Measurements from ENCODE around the gene FAM83D. TPM values are rescaled to one million over a fixed set of nuclear protein-coding genes. Genes with fewer than 3 reads are reported as not detected.

FAM83D gene
- total RNA-seq, 1 experiment from 2014 or later: 18.4 TPM

- Mint-ChIP-seq H3K9me3 (ENCODE audit: unreplicated experiment) (no peaks in the 10 kb centered on the region), H3K27me3 (ENCODE audit: insufficient read depth, unreplicated experiment) (peaks cover 14% of the 10 kb centered on the region), H3K27ac (ENCODE audit: low read depth, unreplicated experiment) (no peak overlapping the region), H3K4me1 (ENCODE audit: insufficient read depth, unreplicated experiment) (peaks cover 10% of the 10 kb centered on the region), H3K36me3 (ENCODE audit: insufficient read depth, unreplicated experiment) (no peaks in the 10 kb centered on the region), H3K4me3 (ENCODE audit: unreplicated experiment) (no peak overlapping the region)
- ChIA-PET CTCF (interaction anchor here (0.6 to 6.6 kb wide), 65 partner anchors 7 to 1222 kb away, joined by 3 to 131 read pairs (median 5); partner anchors contain the start of genes ACTR5, DHX35 and FAM83D), POLR2A (interaction anchor here (0.8 to 1.7 kb wide), 6 partner anchors 10 to 144 kb away, joined by 3 to 5 read pairs (median 4); partner anchors contain the start of genes ACTR5 and FAM83D)
- intact Hi-C loops (cut with micrococcal nuclease): no loop called here
- BruUV-seq (replicated peaks): no TSS peak
- no peak for TF ChIP-seq CTCF (IDR thresholded peaks at IDR 0.05; ENCODE audit: unreplicated experiment)
- DNase-seq (ENCODE audit: unreplicated experiment): no peak
Observed at GRCh38 chr20:38892091-38892981, 33.9 kb upstream of the FAM83D start.

GRCh38 chr20:38893056-38893564 lies 33.1 kb upstream of the FAM83D start:
- intact Hi-C loops (cut with micrococcal nuclease): loop anchor here (1.0 kb wide), 1 partner anchor 247 kb away; no protein-coding TSS in a partner anchor
- Mint-ChIP-seq H3K9me3 (ENCODE audit: unreplicated experiment) (no peaks in the 10 kb centered on the region), H3K4me1 (ENCODE audit: insufficient read depth, unreplicated experiment) (peaks cover 10% of the 10 kb centered on the region), H3K27ac (ENCODE audit: low read depth, unreplicated experiment) (no peak overlapping the region), H3K4me3 (ENCODE audit: unreplicated experiment) (peak overlapping the region; percentile 57), H3K36me3 (ENCODE audit: insufficient read depth, unreplicated experiment) (no peaks in the 10 kb centered on the region), H3K27me3 (ENCODE audit: insufficient read depth, unreplicated experiment) (peaks cover 14% of the 10 kb centered on the region)
- ChIA-PET CTCF (interaction anchor here (0.6 to 6.6 kb wide), 72 partner anchors 8 to 1221 kb away, joined by 3 to 131 read pairs (median 5); partner anchors contain the start of genes ACTR5, DHX35 and FAM83D), POLR2A (interaction anchor here (1.2 to 1.7 kb wide), 6 partner anchors 22 to 145 kb away, joined by 3 to 5 read pairs (median 4); partner anchors contain the start of genes ACTR5 and FAM83D)
- no peak for TF ChIP-seq CTCF (IDR thresholded peaks at IDR 0.05; ENCODE audit: unreplicated experiment)
- DNase-seq (ENCODE audit: unreplicated experiment): no peak
- BruUV-seq (replicated peaks): no TSS peak

GRCh38 chr20:38893565-38894090 lies 32.6 kb upstream of the FAM83D start:
- peak overlapping the region; percentile 57 for H3K4me3 Mint-ChIP-seq (ENCODE audit: unreplicated experiment)
- CTCF ChIA-PET: interaction anchor here (0.6 to 6.6 kb wide), 71 partner anchors 8 to 447 kb away, joined by 3 to 131 read pairs (median 5); partner anchors contain the start of genes ACTR5, DHX35 and FAM83D

More at GRCh38 chr20:38893565-38894090, 32.6 kb upstream of the FAM83D start:
- H3K4me1 Mint-ChIP-seq (ENCODE audit: insufficient read depth, unreplicated experiment): peaks cover 10% of the 10 kb centered on the region
- H3K27me3 Mint-ChIP-seq (ENCODE audit: insufficient read depth, unreplicated experiment): peaks cover 14% of the 10 kb centered on the region
- no peaks in the 10 kb centered on the region for H3K9me3 Mint-ChIP-seq (ENCODE audit: unreplicated experiment)
- intact Hi-C loops (cut with micrococcal nuclease): loop anchor here (1.0 kb wide), 3 partner anchors 142 to 247 kb away; no protein-coding TSS in a partner anchor
- peak; percentile 59 for DNase-seq (ENCODE audit: unreplicated experiment)
- POLR2A ChIA-PET: interaction anchor here (1.2 to 1.7 kb wide), 5 partner anchors 23 to 146 kb away, joined by 3 to 5 read pairs (median 4); partner anchors contain the start of gene ACTR5
- no TSS peak for BruUV-seq (replicated peaks)
- no peaks in the 10 kb centered on the region for H3K36me3 Mint-ChIP-seq (ENCODE audit: insufficient read depth, unreplicated experiment)
- TF ChIP-seq CTCF (IDR thresholded peaks at IDR 0.05; ENCODE audit: unreplicated experiment): peak; percentile 92
- H3K27ac Mint-ChIP-seq (ENCODE audit: low read depth, unreplicated experiment): no peak overlapping the region
